HG03442 (cell line): ENCODE data around the gene CPTP.

ENCODE experiments used
- ATAC-seq: cut with Tn5 transposase; IDR thresholded peaks from one replicate; pipeline ENCODE4 v1.9.1; 2021; ENCODE audit warnings: mild to moderate bottlenecking, moderate library complexity; ENCODE audit not compliant: unreplicated experiment

The CPTP gene

DNA sequence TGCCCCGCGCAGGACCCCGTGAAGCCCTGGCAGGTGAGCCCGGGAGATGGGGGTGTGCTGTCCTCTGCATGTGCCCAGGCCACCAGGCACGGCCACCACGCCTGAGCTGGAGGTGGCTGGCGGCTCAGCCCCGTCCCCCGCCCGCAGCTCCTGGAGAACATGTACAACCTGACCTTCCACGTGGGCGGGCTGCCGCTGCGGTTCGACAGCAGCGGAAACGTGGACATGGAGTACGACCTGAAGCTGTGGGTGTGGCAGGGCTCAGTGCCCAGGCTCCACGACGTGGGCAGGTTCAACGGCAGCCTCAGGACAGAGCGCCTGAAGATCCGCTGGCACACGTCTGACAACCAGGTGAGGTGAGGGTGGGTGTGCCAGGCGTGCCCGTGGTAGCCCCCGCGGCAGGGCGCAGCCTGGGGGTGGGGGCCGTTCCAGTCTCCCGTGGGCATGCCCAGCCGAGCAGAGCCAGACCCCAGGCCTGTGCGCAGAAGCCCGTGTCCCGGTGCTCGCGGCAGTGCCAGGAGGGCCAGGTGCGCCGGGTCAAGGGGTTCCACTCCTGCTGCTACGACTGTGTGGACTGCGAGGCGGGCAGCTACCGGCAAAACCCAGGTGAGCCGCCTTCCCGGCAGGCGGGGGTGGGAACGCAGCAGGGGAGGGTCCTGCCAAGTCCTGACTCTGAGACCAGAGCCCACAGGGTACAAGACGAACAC, 8.3 kb downstream of the CPTP start:
- ATAC-seq, result no peak

GRCh38 chr1:1333551-1334241, 9.1 kb downstream of the CPTP start:
- no peak for ATAC-seq

GRCh38 chr1:1334835-1335234, 10.2 kb downstream of the CPTP start:
- no peak for ATAC-seq

- no peak for ATAC-seq
These were observed 10.7 kb downstream of the CPTP start for GRCh38 chr1:1335283-1335682.

GRCh38 chr1:1335792-1336248, 11.2 kb downstream of the CPTP start:
- ATAC-seq, result no peak

DNA sequence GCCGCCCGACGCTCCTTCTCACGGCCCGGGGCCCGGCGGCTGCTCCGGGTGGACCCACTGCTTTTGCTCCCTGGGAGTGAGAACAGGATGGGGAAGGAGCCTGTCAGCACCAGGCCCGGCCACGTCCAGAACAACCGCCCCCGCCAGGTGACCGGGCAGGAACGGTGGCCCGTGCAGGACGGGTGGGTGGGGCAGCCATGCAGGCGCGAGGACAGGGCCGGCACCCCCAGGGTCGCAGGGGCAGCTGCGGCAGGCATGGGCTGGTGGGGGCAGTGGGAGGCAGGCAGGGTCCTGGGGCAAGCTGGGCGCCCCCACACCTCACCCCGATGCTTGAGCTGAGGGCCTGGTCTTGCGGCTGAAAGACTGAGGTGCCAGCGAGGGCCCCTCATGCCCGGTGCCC, 11.8 kb downstream of the CPTP start:
- ATAC-seq, result no peak

DNA sequence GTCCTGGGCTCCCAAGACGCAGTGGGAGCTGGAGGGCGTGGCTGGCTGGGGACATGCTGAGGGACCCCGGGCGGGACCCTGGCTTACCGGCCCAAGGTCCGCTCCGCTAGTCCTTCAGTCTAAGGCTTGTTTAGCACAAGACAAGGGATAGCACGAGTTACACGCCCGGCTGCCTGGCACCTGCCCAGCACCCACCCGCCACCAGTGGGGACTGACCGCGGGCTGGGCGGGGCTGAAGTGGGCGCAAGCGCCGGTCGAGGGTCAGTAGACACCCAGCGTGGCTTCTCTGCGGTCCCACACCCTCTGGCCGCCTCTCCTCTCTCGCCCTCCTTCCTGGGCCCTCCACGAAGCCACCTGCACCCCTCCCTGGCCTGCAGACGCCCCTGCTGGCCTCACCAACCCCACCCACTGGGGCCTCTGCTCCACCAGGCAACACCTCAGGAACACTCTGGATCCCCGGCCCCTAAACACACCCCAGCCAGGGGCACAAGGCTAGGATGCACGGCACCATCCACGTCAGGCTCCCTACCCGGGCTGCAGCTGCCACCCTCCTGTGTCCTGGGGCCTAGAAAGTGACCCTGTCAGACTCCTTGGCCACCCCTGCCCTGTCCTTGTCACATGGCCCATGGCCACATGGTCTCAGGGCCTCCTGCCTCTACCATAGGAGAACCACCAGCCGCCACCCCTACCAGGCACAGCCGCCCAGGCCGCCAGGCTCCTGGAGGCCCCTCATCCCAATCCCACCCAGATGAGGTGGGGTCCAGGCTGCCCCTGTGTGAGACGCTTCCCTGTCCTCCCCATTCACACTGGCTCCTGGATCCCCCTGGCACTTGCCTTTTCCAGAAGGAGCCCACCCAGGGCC, 12.6 kb downstream of the CPTP start:
- ATAC-seq, result no peak

DNA sequence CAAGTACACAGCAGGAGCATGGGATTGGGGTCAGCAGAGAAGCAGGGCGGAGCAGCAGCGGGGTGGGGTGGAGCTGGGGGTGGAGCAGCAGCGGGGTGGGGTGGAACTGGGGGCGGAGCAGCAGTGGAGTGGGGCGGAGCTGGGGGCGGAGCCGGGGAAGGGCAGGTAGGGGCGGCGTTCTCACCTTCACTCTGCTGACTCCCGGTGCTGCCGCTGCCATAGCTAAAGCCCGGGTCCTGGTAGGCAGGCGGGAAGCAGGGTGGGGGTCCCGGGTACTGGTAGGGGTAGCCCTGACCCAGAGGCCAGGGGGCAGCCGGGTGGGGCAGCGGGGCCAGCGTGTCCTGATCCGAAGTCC, 13.2 kb downstream of the CPTP start:
- no peak for ATAC-seq

DNA sequence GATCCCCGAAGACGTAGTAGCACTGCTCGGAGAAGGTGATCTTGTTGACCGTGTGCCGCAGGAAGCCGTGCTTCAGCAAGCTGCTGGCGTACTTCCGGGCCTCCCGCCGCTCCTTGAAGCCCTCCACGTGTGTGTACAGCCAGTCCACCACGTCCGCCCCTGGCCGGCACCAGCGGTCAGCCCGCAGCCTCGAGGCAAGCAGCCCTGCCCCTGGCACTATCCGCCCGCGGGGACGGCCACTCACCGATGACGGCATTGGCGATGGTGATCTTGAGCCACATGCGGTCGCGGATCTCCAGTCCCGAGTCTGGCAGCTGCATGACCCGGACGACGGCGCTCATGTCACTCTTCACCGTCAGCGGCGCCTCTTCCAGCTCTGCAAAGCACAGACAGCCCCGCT, 13.7 kb downstream of the CPTP start:
- ATAC-seq, result no peak

GRCh38 chr1:1340185-1340584, 15.6 kb downstream of the CPTP start:
- ATAC-seq, result no peak

DNA sequence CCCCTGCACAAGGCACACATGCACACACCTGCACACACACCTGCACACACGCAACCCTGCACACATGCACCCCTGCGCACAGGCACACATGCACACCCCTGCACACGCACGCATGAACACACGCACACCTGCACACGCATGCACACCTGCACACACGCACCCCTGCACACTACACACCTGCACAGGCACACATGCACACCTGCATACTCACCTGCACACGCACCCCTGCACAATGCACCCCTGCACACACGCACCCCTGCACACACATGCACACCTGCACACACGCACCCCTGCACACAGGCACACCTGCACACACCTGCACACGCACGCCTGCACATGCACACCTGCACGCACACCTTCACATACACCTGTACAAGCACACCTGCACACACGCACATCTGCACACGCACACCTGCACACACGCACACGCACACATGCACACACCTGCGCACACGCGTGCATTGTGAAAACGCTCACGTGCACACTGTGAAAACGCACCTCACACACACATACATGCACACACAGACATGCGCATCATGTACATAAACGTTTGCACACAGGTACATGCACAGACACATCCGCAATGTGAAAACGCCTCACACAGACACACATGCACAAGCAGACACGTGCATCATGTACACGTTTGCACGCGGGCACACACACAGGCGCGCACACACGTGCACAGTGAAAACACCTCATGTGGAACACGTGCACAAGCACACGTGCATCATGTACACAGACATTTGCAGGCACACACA, 16.4 kb downstream of the CPTP start:
- ATAC-seq, result no peak

DNA sequence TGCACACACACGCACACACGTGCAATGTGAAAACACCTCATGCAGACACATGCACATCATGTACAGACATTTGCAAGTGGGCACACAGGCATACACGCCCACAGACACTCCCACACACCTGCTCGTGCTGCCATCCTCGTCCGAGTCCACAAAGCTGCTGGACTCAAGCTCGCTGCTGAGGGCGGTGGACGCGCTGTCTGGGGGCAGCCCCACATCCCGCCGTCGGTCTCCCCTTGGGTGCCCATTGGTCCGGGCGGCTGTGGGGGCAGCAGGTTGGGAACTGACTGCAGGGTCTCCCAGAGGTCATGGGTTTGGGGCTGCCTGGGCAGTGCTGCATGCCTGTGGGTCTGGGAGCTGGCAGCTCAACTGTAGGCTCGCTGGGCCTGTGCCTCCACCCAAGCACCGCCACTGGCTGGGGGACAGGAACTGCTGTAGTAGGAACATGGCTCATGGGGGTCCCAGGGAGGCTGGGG, 17.0 kb downstream of the CPTP start:
- ATAC-seq, result no peak

- no peak for ATAC-seq
These were observed 17.5 kb downstream of the CPTP start for GRCh38 chr1:1342061-1342562.

- no peak for ATAC-seq
These were observed 18.0 kb downstream of the CPTP start for GRCh38 chr1:1342584-1343115.

GRCh38 chr1:1343811-1344421, 19.3 kb downstream of the CPTP start:
- ATAC-seq, result no peak

- ATAC-seq, result no peak
These were observed 20.2 kb downstream of the CPTP start for GRCh38 chr1:1344655-1345361.

- ATAC-seq, result no peak
These were observed 20.8 kb downstream of the CPTP start for GRCh38 chr1:1345384-1345783.

DNA sequence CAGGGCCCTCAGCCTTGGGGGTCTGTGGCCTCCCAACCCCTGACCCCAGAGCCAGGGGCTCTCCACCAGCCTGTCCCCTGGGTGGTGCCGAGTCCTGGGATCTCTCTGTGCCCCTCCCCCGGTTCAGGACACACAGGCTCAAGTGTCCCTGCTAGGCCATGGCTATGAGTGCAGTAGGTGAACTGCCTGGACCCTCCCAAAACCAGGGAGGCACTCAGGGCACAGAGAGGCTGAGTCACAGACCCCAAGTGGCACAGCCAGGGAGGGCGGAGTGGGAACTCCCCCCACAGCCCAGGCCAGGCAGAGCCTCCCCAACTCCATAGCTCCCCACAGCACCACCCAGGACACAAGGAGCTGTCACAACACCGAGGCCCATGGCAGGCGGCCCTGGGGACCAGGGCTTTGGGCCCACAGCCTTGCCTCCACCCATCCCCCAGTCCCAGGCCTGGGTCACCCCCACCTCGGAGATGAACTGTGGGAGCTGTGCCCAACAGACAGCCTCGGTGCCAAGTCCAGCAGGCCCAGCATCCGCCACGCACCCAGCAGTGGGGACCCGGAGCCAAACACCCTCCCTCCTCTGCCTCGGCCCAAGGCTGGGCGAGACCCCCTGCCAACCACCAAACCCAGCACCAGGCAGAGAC, 21.4 kb downstream of the CPTP start:
- no peak for ATAC-seq

DNA sequence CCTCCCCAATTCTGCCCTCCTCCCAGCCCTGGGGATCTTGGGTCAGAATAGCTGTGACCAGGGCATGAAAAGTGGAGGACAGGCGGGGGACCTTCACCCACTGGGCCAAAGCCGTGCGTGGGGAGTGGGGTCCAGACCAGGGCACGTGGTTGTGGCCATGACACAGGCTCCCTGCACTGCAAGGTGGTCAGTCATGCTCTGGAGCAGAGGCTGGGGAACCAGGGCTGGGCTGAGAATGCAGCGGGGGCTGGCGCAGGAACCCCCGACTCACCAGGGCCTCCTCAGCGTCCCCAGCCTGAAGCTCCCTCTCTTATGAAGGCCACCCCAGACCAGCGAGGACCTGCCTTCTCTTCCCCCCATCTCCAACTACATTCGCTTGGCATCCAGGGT, 21.9 kb downstream of the CPTP start:
- ATAC-seq, result no peak
